ENCODE measurements around the gene SLC24A3. TPM values are rescaled to one million over a fixed set of nuclear protein-coding genes. Genes with fewer than 3 reads are reported as not detected.

SLC24A3 gene
- total and polyA plus RNA-seq, 2 donors from 2014 or later = 0.86 to 5.2 TPM

DNA sequence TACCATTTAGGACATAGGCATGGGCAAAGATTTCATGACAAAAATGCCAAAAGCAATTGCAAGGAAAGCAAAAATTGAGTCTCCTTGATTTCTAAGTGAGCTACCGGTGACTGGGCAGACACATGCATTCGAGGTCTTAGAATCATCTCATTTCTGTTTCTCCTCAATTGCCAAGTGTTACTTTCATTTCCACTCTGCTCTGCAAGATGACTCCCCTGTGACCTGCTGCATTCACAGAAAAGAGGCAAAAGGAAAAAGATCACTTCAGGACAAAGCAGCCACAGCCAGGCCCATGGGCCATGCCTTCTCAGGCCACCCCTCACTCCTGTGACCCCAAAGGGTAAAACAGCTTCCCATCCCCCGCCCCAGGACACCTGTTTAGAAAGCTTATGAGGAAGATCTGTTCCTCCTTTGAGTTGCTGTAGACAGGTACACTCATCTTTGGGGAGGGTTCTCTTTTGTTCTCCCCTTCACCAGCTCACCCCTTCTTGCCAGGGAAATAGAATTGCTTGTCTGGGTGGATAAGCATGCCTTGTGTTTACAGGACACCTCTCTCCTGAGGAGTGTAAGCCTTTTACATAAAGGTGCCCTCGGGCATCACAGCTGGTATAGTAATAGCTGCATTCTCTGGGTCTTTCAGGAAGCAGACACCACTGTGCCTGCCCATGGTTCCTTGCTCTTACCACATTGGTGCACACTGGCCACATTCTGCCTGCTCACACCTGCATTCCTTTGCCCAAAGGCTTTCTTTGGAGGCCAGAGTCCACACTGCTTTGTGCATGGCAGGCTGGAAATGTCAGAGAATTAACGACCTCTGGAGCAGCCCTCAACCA, 105.0 kb downstream of the SLC24A3 start:
- no peak overlapping the region for H3K4me3 ChIP-seq (ENCODE audit: low read length in 3 of 3)
- no peak overlapping the region for H3K27ac ChIP-seq (ENCODE audit: low read depth in 2 of 2, low read length in 2 of 2)
- no peak for FAIRE-seq
- intact Hi-C loops (cut with DNase I) = no loop called here
- TF ChIP-seq, protein P1, sequence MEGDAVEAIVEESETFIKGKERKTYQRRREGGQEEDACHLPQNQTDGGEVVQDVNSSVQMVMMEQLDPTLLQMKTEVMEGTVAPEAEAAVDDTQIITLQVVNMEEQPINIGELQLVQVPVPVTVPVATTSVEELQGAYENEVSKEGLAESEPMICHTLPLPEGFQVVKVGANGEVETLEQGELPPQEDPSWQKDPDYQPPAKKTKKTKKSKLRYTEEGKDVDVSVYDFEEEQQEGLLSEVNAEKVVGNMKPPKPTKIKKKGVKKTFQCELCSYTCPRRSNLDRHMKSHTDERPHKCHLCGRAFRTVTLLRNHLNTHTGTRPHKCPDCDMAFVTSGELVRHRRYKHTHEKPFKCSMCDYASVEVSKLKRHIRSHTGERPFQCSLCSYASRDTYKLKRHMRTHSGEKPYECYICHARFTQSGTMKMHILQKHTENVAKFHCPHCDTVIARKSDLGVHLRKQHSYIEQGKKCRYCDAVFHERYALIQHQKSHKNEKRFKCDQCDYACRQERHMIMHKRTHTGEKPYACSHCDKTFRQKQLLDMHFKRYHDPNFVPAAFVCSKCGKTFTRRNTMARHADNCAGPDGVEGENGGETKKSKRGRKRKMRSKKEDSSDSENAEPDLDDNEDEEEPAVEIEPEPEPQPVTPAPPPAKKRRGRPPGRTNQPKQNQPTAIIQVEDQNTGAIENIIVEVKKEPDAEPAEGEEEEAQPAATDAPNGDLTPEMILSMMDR (IDR thresholded peaks at IDR 0.05; ENCODE audit: borderline replicate concordance, extremely low read depth, insufficient read depth) = no peak
- DNase-seq = no peak
- H3K4me1 ChIP-seq (ENCODE audit: control insufficient read depth in 2 of 3, insufficient read depth in 2 of 3, low read depth in 1 of 3, low read length in 3 of 3) = no peaks in the 10 kb centered on the region
- H3K9ac ChIP-seq (ENCODE audit: low read length in 3 of 3) = no peak overlapping the region
- H3K27me3 ChIP-seq (ENCODE audit: control insufficient read depth, insufficient read depth, low read length) = no peaks in the 10 kb centered on the region
- H3K9me3 ChIP-seq (ENCODE audit: control insufficient read depth in 2 of 3, insufficient read depth in 1 of 3, low read length in 3 of 3) = no peaks in the 10 kb centered on the region
- H3K36me3 ChIP-seq (ENCODE audit: control insufficient read depth in 2 of 3, insufficient read depth in 3 of 3, low read length in 3 of 3) = no peaks in the 10 kb centered on the region

DNA sequence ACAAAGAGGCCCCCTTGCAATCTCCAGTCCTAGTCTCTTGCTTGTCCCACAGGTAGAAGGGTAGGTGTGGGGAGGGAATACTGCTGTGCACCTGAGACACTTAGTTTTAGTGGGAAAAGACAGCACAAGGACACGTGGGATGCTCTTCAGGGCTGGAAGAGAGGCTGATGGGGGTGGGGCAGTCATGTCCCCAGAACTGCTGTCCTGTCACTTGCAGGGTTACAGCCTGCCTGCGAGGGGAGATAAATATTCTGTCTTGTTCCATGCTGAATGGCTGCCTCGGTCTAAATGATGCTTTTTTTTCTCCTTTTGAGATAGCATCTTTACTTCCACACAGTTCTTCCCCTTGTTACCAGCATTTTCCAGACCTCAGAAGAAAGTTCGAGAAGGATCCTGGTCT, 106.2 kb downstream of the SLC24A3 start:
- no peak overlapping the region for H3K27ac ChIP-seq (ENCODE audit: low read depth in 2 of 2, low read length in 2 of 2)
- no peak for FAIRE-seq
- no peaks in the 10 kb centered on the region for H3K9me3 ChIP-seq (ENCODE audit: control insufficient read depth in 2 of 3, insufficient read depth in 1 of 3, low read length in 3 of 3)
- no peak overlapping the region for H3K9ac ChIP-seq (ENCODE audit: low read length in 3 of 3)
- no peaks in the 10 kb centered on the region for H3K4me1 ChIP-seq (ENCODE audit: control insufficient read depth in 2 of 3, insufficient read depth in 2 of 3, low read depth in 1 of 3, low read length in 3 of 3)
- H3K4me3 ChIP-seq (ENCODE audit: low read length in 3 of 3) = no peak overlapping the region
- DNase-seq = no peak
- intact Hi-C loops (cut with DNase I) = no loop called here
- no peaks in the 10 kb centered on the region for H3K36me3 ChIP-seq (ENCODE audit: control insufficient read depth in 2 of 3, insufficient read depth in 3 of 3, low read length in 3 of 3)
- no peaks in the 10 kb centered on the region for H3K27me3 ChIP-seq (ENCODE audit: control insufficient read depth, insufficient read depth, low read length)
- TF ChIP-seq, protein P1 (IDR thresholded peaks at IDR 0.05; ENCODE audit: borderline replicate concordance, extremely low read depth, insufficient read depth) = no peak

DNA sequence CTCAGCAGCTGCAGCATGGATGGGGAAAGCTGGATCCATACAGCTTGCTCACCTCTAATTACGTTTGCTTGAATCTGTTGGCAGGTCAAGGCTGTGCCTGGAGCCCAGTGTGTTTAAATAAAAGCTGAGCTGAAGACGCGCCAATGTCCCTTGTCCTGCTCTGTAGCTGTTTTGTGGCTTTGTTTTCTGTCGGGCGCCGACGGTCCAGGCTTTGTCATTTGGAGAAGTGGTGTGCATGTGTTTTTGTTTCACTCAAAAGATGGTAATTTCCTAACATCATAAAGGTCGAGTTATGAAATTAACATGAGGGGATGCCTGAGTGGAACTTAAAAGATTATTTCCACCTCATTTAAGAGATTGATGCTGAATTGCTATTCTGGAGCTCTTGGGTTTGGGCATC, 107.6 kb downstream of the SLC24A3 start:
- H3K4me3 ChIP-seq (ENCODE audit: low read length in 3 of 3) = no peak overlapping the region
- H3K9me3 ChIP-seq (ENCODE audit: control insufficient read depth in 2 of 3, insufficient read depth in 1 of 3, low read length in 3 of 3) = no peaks in the 10 kb centered on the region
- H3K9ac ChIP-seq (ENCODE audit: low read length in 3 of 3) = no peak overlapping the region
- DNase-seq (no peak), FAIRE-seq (no peak)
- intact Hi-C loops (cut with DNase I) = no loop called here
- no peaks in the 10 kb centered on the region for H3K4me1 ChIP-seq (ENCODE audit: control insufficient read depth in 2 of 3, insufficient read depth in 2 of 3, low read depth in 1 of 3, low read length in 3 of 3)
- H3K36me3 ChIP-seq (ENCODE audit: control insufficient read depth in 2 of 3, insufficient read depth in 3 of 3, low read length in 3 of 3) = no peaks in the 10 kb centered on the region
- no peaks in the 10 kb centered on the region for H3K27me3 ChIP-seq (ENCODE audit: control insufficient read depth, insufficient read depth, low read length)
- no peak overlapping the region for H3K27ac ChIP-seq (ENCODE audit: low read depth in 2 of 2, low read length in 2 of 2)
- TF ChIP-seq, protein P1 (IDR thresholded peaks at IDR 0.05; ENCODE audit: borderline replicate concordance, extremely low read depth, insufficient read depth) = no peak

Data from kidney (tissue), 14 donors.